Peyer's patch (tissue), 4 donors: ENCODE data around the gene OPRL1.

Experiments
- CTCF ChIP-seq, 6 experiments: fragments of 450-650 bp in 4 of 6; fragments of 200-600 bp in 2 of 6; sonication (generic) in 1 of 6; IDR thresholded peaks; one replicate each; pipeline ENCODE4 v1.5.1; 2017 to 2019; ENCODE audit warnings: antibody characterized with exemption in 6 of 6, mild to moderate bottlenecking in 3 of 6, moderate library complexity in 1 of 6
- POLR2A ChIP-seq, 2 donors: fragments of 450-650 bp; IDR thresholded peaks; one replicate each; pipeline ENCODE4 v1.5.1; 2017; ENCODE audit warnings: antibody characterized with exemption in 2 of 2, mild to moderate bottlenecking in 2 of 2, moderate library complexity in 2 of 2

- TF ChIP-seq CTCF (IDR thresholded peaks at IDR 0.05) (no peak), POLR2A (IDR thresholded peaks at IDR 0.05) (no peak)
Observed at GRCh38 chr20:64070244-64070993, 9.5 kb upstream of the OPRL1 start.
